ENCODE data around the gene CLEC2B. TPM values are rescaled to one million over a fixed set of nuclear protein-coding genes. Genes with fewer than 3 reads are reported as not detected.

The CLEC2B gene
- total and polyA plus RNA-seq, 4 donors, result 2.9 to 4.2 (median 3.1) TPM

- TF ChIP-seq SP1 (IDR thresholded peaks at IDR 0.05), result no peak
- no peak for TF ChIP-seq FOXA2 (IDR thresholded peaks at IDR 0.05)
- no peak for TF ChIP-seq EGR1 (IDR thresholded peaks at IDR 0.05; ENCODE audit: low read depth in 2 of 2)
- peak; percentile 94 to 99 for TF ChIP-seq RAD21 (IDR thresholded peaks at IDR 0.05)
- TF ChIP-seq CTCF (IDR thresholded peaks at IDR 0.05; ENCODE audit: low read depth, low read length, missing input control), result peak; percentile 87
- Histone ChIP-seq H3K27ac (ENCODE audit: low read depth in 1 of 2, low read length in 2 of 2) (no peak overlapping the region), H3K9me3 (ENCODE audit: control insufficient read depth in 4 of 4, low read length in 3 of 4) (no peaks in the 10 kb centered on the region), H3K4me1 (ENCODE audit: control insufficient read depth in 4 of 4, insufficient read depth in 4 of 4, low read length in 3 of 4) (peaks cover 0 to 9% (median 3%) of the 10 kb centered on the region in 4 donors), H3K27me3 (ENCODE audit: control insufficient read depth in 4 of 4, insufficient read depth in 4 of 4, low read length in 3 of 4) (no peaks in the 10 kb centered on the region), H3K4me3 (ENCODE audit: low read depth in 1 of 3, low read length in 3 of 3) (peak overlapping the region; percentile 9 to 19 (median 15)), H3K36me3 (ENCODE audit: control insufficient read depth in 4 of 4, insufficient read depth in 3 of 4, low read depth in 1 of 4, low read length in 3 of 4) (no peaks in the 10 kb centered on the region), H3K9ac (ENCODE audit: low read depth in 1 of 2, low read length in 2 of 2) (no peak overlapping the region)
- peak; percentile 83 for DNase-seq (ENCODE audit: low spot score)
- 48% methylated on average over 32 of the region's 32 CpGs for WGBS
These were observed 55.0 kb downstream of the CLEC2B start for GRCh38 chr12:9813821-9814798.

- DNase-seq (ENCODE audit: low spot score), result no peak
- no peaks in the 10 kb centered on the region for H3K36me3 ChIP-seq (ENCODE audit: control insufficient read depth in 4 of 4, insufficient read depth in 3 of 4, low read depth in 1 of 4, low read length in 3 of 4)
- H3K27me3 ChIP-seq (ENCODE audit: control insufficient read depth in 4 of 4, insufficient read depth in 4 of 4, low read length in 3 of 4), result no peaks in the 10 kb centered on the region
- no peak for TF ChIP-seq CTCF (IDR thresholded peaks at IDR 0.05; ENCODE audit: low read depth, low read length, missing input control)
- no peak for TF ChIP-seq NR2F2 (IDR thresholded peaks at IDR 0.05)
- no peak for TF ChIP-seq ATF3 (IDR thresholded peaks at IDR 0.05)
- no peak for TF ChIP-seq FOXA2 (IDR thresholded peaks at IDR 0.05)
- TF ChIP-seq GABPA (IDR thresholded peaks at IDR 0.05 in 1 of 2, conservative IDR thresholded peaks at IDR 0.05 in 1 of 2), result no peak
- TF ChIP-seq TAF1 (conservative IDR thresholded peaks at IDR 0.05), result no peak
- no peak for TF ChIP-seq RXRA (IDR thresholded peaks at IDR 0.05)
- TF ChIP-seq RAD21 (IDR thresholded peaks at IDR 0.05), result no peak
- no peak for TF ChIP-seq YY1 (IDR thresholded peaks at IDR 0.05)
- no peak for TF ChIP-seq REST (IDR thresholded peaks at IDR 0.05)
- TF ChIP-seq HNF4G (IDR thresholded peaks at IDR 0.05), result no peak
- no peak for TF ChIP-seq ZBTB33 (IDR thresholded peaks at IDR 0.05)
- TF ChIP-seq MAX (IDR thresholded peaks at IDR 0.05), result no peak
- TF ChIP-seq EGR1 (IDR thresholded peaks at IDR 0.05; ENCODE audit: low read depth in 2 of 2), result no peak
- TF ChIP-seq JUND (IDR thresholded peaks at IDR 0.05), result no peak
- TF ChIP-seq FOXA1 (IDR thresholded peaks at IDR 0.05), result no peak
- TF ChIP-seq HNF4A (conservative IDR thresholded peaks at IDR 0.05), result no peak
- no peak for TF ChIP-seq SP1 (IDR thresholded peaks at IDR 0.05)
- no peak overlapping the region for H3K27ac ChIP-seq (ENCODE audit: low read depth in 1 of 2, low read length in 2 of 2)
- no peak overlapping the region for H3K9ac ChIP-seq (ENCODE audit: low read depth in 1 of 2, low read length in 2 of 2)
- WGBS, result 88% methylated on average over 5 of the region's 5 CpGs
- H3K9me3 ChIP-seq (ENCODE audit: control insufficient read depth in 4 of 4, low read length in 3 of 4), result no peaks in the 10 kb centered on the region
- H3K4me1 ChIP-seq (ENCODE audit: control insufficient read depth in 4 of 4, insufficient read depth in 4 of 4, low read length in 3 of 4), result peaks cover 0 to 9% (median 3%) of the 10 kb centered on the region in 4 donors
- H3K4me3 ChIP-seq (ENCODE audit: low read depth in 1 of 3, low read length in 3 of 3), result no peak overlapping the region
These were observed 57.5 kb downstream of the CLEC2B start for GRCh38 chr12:9811621-9812020.
